ENCODE results near the gene C4orf54.
A peak's percentile ranks its signal among the peaks of the same experiment; 100 is the strongest.

Gene C4orf54

DNA sequence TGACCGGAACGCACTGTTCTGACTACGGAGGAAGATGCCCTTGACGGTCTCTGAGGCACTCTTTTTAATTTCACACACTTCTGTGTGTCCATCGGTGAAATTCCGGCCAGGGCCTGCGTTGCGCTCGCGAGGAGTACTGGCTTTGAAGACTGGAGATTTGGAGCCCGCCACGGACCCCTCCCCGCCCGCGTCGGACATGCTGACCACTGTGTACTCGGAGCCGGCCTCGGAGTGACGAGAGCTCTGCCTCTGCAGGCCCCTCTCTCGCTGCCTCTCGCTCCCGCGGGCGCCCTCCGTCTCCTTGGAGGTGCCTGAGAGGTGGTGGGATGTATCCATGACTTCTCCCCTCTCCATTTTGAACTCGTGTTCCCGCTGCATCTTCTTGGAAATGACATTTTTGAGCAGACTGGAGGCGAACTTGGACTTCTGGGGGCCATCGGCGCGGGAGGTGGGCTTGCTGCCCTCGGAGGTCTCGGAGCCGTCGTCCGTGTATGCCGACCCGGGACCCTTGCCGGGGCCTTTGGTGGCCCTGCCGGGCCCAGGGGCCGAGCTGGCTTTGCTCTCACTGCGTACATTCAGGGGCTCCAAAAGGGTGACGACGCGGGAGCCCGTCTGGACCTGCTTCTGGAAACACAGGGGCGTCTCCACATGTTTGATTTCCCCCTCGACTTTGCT lies 5.7 kb downstream of the C4orf54 start:
- DNase-seq = no peak

DNA sequence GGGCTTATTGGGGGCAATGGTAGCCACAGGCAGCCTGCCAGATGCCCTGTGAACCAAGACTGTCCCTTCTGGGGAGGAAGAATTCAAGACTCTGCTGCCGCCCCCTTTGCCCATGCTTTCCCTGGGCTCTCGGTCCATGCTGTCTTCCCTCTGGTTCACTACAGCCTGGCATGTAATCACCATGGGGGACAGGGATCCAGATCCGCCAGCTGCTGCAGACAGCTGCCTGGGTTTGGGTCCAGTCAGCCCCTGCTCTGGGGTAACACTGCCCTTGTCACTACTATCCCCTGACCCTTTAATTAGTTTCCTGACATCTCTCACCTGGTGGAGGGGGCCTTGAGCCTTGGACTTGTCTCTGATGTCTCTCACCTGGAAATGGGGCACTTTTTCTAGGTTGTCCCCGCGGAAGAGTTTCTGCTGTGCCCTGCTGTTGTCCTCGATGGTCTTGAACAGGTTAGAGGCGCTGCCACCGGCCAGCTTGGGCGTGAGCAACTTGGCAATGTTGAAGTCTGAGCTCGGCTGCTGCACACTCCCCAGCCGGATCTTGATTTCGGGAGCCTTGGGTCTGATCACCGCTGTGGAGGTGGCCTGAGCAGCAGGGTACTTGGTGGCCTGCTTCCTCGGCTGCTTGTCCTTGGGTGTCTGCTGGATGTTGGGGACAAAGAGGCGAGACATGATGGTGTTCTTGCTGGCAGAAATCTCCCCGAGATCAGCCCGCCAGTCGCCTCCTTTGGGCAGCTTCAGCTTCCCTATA lies 6.4 kb downstream of the C4orf54 start:
- DNase-seq = no peak

DNA sequence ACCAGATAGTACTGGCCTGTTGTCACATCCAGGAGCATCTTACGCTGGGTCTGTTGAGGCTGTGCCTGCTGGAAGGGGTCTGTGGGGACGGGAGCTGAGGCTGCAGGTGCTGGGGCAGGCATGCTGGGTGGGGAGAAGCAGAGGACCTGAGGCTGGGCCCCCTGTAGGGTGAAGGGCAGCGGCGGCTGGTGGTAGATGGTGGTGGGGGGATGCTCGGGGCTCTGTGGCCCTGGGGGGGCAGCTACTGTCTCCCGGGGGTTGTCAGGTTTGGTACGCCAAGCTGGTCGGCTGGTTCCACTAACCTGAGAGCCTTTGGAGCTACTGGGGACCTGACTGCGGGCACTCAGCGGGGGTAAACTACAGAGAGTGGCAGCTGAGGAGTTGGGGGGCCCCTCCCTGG lies 7.8 kb downstream of the C4orf54 start:
- no peak for DNase-seq

DNA sequence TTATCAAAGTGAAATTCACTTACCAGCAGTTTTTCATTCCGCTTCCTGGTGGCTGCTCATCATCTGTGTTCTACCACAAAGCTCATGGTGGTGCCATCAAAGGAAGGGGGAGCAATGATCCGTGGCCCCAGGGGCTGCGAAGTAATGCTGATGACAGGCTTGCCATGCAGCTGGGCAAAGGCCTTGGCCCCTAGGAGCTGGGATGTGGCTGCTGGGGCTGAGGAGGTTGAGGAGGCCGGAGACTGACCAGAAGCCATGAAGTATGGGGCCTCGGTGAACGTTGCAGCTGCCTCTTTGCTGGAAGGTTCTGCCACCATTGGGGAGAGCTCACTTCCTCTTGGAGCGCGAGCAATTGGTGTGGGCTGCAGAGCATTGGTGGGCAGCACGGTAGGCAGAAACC lies 8.4 kb downstream of the C4orf54 start:
- no peak for DNase-seq

DNA sequence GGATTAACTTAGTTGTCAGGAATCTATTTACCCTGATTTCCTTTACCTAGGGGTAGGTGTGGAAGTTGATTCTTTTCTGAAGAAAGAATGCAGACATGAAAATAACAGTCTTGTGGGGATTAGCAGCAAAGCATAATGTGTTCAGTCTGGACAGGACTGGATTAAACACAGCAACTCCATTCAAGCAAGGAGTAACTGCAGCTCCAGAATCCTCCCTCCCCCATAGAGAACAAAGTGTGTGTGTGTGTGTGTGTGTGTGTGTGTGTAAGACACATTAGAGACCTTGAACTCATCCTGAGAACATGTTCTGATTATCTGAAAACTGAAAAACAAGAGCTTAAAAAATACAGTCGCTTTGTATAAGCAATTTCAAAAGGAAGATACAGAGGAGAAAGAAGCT lies 9.3 kb downstream of the C4orf54 start:
- DNase-seq = no peak

DNA sequence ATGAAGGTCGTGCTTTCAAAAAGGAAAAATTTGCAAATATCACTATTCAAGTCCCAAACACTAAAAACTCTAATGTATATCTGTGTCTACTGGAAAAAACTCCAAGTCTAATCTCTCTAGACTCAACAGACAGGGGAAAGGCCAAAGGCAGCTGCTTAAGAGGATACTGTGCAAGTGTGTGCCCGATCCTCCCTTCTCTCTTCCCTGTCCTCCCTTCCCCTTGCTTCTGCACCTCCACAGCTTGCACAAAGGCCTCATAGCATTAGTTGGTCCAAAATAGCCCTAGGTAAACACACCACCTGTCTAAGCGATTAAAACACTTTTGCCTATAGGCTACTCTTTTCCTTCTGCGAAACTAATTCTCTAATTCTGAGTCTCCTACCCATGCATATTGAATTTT lies 10.6 kb downstream of the C4orf54 start:
- no peak for DNase-seq

DNA sequence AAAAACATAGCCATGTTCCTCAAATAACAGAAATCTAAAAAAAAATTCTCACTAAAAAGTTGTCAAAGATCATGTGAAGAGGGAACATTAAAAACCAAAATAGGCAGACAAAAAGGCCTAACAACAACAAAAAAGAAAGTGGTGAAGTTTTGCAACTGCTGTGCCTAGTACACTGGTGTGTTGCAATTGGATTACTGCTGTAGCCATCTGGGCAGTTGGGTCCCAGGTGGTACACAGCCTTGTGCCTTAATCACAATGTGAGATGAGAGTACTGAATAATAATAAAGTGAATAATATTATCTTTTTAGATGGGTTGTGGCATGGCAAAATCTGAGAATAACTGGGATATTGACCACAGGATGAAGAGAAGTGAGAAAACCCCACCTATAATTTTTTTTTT lies 12.0 kb downstream of the C4orf54 start:
- no peak for DNase-seq

DNA sequence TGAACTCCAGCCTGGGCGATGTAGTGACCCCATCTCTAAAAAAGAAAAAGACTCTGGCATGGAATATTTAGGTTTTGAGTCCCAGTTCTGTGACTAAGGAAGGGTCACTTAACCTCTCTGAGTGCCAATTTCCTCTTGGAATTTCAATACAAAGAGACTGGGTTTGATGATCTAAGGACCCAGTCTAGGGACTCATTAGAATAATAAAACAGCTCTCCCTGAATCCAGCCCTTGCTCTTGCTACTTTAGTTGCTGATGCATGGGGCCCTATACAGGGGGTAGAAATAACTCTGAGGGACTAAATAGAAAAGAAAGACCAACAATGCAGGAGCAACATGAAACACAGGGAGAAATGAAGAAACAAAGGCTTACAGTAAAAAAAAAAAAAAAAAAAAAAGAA lies 12.6 kb downstream of the C4orf54 start:
- no peak for DNase-seq

DNA sequence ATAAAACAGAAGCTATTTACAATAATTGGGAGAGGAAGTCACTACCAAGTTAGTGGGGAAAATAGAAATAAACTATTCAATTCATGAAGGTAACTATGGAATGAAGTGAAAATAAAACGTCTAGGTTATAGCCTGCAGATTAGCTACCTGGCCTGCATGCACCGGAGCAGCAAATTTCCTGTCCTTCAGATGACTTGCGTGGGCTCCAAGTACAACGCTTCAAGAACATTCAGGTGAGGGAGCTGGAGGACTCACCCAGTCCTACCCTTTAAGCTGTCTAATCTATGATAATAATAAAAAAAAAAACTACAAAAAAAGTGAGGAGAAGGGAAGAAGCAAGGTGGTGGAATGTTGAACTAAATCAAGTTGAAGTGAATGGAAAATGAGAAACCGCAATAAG lies 13.2 kb downstream of the C4orf54 start:
- no peak for DNase-seq

DNA sequence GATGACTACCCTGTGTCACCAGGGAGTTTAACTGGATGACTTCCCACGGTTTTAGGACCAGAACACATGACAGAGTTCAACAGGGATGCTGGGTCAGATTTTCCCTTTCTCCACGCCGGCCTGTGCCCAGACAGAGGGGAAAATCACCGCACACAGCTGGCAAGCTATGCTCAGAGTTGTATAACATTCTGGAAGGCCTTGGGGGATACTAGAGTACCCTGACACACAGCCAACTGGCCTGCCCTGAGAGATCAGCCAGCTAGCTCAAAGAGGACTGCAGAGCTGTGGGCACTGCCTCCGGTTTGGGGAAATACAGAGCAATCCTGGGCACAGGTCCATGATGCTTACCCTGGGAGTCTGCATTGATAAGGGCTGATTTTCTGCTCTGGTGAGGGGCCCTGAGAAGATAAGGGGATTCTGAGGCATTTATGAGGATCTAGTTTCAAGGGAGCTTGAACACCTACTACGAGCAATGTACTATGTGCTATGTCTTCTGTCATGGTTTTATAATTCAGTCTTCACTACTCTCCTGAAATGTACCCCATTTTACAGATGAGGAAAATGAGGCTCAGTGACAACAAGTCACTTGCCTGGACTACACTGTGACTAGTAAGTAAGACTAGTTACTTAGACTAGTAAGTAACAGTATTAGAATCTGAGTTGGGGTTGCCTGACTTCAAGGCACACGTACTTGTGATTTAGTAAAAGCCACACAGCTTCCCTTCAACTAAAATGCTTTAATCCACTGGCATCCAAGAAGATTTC lies 14.7 kb downstream of the C4orf54 start:
- no peak for DNase-seq

DNA sequence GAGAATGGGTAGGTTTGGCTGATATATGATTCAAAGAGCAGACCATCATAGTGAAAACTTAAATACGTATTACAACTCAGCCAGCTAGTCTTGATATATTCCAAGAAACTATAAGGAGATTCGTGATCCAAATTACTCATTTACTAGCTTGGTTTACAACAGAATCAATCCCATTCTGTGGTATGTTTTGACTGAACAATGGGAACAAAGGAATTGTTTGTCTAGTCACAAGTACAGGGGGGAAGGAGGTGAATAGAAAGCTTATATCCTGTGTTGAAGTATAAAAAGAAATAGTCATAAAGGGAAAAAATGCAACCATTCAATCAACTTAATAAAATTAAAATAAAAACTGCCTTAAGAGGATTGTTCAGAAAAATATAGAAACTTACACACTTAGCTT lies 17.0 kb downstream of the C4orf54 start:
- no peak for DNase-seq

DNA sequence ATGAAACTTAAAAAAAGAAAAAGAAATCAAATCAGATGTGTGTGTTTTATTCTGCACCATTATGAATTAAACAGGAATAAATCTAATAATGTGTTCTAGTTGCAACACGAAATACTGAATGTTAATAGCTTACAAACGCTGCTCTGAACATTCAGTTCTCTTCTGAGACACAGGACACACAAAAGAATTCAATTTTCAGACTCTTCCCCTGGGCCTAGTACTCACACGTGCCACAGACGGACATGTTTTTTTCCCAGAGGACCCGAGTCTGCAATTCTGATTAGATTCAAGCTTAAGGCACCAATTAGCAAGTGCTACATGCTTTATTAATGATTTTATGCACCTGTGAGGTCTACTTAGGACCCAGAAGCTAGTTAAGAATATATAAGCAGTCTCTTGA lies 20.5 kb downstream of the C4orf54 start:
- no peak for DNase-seq

DNA sequence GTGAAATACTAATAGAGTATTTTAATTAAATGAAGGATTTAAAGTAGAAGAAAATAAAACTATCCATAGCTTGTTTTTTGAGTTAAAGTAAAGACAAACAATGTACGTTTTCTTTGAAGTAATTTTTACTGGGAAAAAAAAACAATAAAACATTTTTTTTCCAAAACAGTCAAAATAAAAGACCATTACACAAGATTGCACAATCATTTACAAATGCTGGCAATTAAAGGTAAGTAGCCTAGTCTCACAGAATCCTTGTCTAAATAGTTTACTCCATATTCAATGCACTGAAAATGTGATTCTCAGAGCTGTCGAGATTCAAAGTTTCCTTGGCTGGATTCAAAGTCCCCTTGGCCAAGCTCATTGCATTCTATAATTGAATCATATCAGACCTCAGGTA lies 21.2 kb downstream of the C4orf54 start:
- no peak for DNase-seq

DNA sequence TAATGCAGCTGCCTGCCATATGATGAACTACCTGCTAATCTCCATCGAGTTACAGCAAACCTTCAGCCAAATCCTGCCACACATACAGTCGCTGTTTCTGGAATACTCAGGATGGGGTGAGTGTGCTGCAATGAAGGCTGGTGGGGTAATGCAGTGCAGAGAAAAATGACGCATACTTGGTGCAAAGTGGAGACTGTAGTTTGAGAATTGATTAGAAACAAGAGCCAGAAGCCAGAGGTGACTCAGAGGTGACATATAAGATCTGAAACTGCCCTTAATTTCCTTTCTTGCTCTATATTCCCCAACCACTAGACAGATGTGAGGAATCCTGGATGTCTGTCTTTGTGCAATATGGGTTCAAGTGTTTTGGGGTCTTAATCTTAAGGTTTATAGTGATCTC lies 22.0 kb downstream of the C4orf54 start:
- DNase-seq = no peak

DNA sequence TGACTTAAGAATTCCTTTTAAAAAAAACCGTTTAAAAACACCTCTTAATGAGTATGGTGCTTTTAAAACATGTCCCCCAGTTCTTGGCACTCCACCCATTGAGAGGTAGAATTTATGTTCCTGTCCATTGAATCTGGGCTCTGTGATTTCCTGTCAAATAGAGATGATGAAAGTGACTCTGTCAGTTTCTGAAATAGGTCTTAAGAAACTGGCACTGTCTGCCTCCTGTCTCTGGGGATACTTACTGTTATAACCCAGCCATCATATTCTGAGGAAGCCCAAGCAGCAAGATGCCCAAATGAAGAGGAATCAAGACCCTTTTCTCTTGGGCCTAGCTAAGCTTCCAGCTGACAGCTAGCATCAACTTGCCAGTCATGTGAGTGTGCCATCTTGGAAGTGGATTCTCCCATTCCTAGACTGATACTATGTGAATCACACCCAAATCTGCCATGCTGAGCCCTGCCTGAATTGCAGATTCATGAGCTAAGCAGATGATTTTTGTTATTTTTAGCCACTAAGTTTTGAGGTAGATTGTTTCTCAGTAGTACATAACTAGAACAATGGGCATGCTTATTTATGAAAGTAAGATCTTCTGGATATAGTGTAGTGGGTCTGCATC lies 22.8 kb downstream of the C4orf54 start:
- no peak for DNase-seq

DNA sequence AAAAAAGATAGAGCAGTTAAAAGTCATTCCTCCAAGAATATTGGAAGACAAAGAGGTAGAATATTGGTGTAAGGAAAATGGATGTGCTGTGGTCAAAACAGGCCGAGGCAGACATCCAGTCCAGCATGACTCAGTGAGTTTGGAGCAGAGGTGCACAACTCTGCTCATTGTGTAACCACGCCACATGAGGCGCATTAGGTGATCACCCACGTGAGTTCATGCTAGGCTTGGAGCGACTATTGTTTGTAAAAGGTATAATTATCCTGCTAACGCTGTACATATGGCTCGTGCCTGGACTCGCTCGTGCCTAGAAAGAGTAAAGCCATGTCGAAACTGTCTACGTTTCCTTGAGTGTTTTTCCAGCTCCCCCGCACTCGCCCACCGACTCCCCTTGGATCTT lies 23.9 kb downstream of the C4orf54 start:
- no peak for DNase-seq

DNA sequence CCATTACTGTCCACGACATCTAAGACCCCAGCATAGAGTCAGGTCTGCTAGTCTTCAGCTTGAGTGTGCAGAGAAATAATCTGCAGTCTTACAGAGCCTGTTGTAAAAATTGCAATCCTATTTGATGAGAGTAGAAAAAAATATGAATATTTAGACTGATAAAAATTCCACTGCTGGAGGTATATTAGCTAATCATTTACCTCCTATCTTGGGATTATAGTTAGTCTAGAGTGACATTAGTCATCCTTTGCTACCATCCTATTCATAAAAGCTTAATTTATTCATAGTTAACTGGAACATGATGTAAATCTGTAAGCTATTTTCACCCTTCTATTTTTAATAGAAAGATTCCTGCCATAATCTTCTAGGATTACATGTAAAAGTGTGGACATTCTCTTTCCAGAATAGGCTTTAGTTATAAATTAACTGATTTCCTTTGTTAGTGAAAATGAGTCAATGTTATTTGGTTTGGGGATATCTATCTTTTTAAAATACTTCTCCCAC lies 26.7 kb downstream of the C4orf54 start:
- DNase-seq = no peak

DNA sequence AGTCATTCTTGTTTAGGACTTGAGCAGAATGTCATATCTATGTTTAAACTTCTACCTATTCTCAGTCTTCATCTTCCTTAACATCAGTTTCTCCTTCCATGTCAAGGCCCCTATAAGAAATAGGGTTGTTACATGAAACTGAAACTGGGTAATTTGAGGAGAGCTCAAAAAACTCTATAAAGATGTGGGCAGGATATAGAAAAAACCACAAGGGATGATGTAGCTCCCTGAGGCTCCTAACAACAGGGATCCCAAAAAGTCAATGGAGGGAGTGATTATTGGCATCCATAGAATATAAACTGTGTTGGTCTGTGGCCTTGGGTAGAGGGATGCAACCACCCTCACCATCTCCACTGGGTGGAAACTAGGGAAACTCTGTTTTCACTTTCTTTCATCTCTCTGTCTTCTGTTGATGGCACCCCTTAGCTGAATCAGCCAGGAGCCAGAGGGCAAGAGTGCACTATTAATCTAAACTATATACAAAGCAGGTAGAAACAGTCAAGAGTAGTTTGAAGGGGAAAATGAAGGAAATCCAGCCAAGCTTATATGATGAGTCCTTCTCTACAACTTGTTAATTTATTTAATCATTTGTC lies 27.6 kb downstream of the C4orf54 start:
- DNase-seq = no peak

DNA sequence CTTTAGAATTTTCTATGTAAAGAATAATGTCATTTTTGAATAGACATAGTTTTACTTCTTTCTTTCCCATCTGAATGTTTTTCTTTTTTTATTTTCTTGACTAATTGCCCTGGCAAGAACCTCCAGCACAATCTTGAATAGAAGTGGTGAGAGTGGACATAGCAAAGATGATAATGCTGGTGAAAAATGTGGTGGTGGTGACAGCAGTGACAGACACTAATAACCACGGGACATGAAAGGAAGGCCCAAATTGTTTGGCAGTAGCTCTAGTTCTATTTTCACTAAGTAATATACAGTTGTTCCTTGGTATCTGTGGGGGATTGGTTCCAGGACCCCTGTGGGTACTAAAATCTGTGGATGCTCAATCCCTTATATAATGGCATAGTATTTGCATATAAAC lies 29.6 kb downstream of the C4orf54 start:
- DNase-seq = no peak

DNA sequence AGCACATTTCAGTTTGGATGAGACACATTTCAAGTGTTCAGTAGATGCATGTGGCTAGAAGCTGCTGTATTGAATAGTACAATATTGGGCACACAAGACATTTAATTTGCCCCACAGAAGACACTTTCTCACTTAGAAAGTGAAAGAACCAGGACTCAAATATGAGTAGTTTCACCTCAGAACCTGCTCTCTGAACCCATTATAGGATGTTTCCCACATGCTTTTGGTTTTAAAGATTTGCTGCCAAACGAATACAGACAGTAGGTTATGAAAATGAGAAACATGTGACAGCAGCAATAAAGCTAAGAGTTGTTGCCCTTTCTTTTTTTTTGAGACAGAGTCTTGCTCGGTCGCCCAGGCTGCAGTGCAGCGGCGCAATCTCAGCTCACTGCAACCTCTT lies 32.3 kb downstream of the C4orf54 start:
- no peak for DNase-seq

DNA sequence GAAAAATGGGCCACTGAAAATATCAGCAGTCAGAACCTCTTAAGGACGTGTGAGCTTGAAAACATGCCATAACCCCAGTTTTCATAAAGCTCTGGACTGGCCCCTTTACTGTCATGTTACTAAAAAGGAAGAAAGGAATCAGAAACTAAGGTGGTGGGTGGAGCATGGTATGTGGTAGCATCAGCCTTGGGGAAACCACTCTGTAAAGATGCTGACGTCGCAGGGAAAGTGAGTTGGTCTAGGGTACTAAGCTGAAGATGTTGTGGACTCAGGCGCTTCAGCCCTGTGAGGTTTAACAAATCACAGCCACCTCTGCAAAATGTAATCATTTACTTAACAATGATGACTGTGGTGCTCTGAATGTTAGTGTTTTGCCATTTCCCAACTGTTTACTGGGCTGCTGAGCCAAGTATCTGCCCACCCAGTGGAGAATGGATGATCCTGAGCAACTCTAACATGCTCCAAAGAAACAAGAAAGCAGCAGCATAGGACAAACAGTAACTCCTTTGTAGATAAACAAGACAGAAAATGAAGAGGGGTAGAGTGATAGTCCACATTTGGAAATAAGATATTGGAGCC lies 33.4 kb downstream of the C4orf54 start:
- DNase-seq = peak; percentile 0

DNA sequence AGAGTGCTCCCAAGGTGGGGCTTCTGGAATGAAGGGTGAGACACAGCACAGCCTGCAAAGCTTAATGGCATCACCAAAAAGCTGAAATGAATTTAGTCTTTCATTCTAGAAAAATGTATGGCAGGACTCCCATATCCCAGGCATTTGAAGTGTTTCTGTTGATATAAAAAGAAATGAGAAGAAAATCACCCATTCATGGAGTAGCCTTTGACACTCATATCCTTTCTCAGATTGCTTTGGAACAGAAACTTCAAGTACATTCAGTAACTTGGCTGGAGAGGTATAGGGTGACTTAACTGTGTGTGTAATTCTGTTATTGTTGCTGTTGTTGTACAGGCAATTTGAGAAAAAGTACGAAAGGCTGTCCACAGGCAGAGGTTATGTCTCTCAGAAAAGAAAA lies 35.3 kb downstream of the C4orf54 start:
- no peak for DNase-seq

DNA sequence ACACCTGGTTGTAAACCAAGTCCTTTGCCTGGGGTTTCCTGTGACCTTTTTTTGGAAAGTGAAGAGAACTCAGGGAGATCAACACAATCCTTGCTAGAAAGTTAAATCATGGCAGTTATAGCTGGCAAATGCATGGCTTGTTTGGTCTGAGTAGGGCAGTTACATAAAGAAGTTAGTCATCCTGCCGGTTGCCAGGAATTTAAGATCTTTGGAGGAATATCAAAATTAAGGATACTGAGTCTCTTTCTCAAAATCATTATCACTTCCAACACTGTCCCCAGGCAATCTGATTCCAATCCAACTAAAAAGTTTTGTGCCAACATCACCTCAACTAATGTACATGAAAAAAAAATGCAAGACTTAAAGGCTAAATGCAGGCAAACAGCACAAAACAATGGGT lies 40.3 kb downstream of the C4orf54 start:
- no peak for DNase-seq
